HG02623 (cell line): Measurements from ENCODE around the gene NOTCH2.
"Not testable (repeated sequence)": the region's sequence is repeated elsewhere in the genome, so short reads cannot be mapped to it uniquely, and the experiment has no call there.

Experiments used
- ATAC-seq: cut with Tn5 transposase; IDR thresholded peaks from one replicate; pipeline ENCODE4 v1.9.1; 2021; ENCODE audit warnings: moderate library complexity; ENCODE audit not compliant: unreplicated experiment

The NOTCH2 gene

GRCh38 chr1:120069920-120070214 is 405 bp upstream of the NOTCH2 start:
- ATAC-seq, result not testable (repeated sequence)

- not testable (repeated sequence) for ATAC-seq
Observed at GRCh38 chr1:120068683-120069066, 787 bp downstream of the NOTCH2 start.

- not testable (repeated sequence) for ATAC-seq
Observed at GRCh38 chr1:120048208-120048607, 21.3 kb downstream of the NOTCH2 start.

GRCh38 chr1:120041771-120042170 is 27.7 kb downstream of the NOTCH2 start:
- ATAC-seq, result not testable (repeated sequence)

GRCh38 chr1:120032253-120032652 is 37.2 kb downstream of the NOTCH2 start:
- ATAC-seq, result not testable (repeated sequence)

- ATAC-seq, result not testable (repeated sequence)
Observed at GRCh38 chr1:120023791-120024190, 45.7 kb downstream of the NOTCH2 start.

- not testable (repeated sequence) for ATAC-seq
Observed at GRCh38 chr1:120014978-120015377, 54.5 kb downstream of the NOTCH2 start.

- ATAC-seq, result not testable (repeated sequence)
Observed at GRCh38 chr1:120008320-120008719, 61.1 kb downstream of the NOTCH2 start.

- not testable (repeated sequence) for ATAC-seq
Observed at GRCh38 chr1:120007850-120008249, 61.6 kb downstream of the NOTCH2 start.

- not testable (repeated sequence) for ATAC-seq
Observed at GRCh38 chr1:120001035-120001434, 68.4 kb downstream of the NOTCH2 start.

GRCh38 chr1:119996731-119997312 is 72.6 kb downstream of the NOTCH2 start:
- not testable (repeated sequence) for ATAC-seq

- not testable (repeated sequence) for ATAC-seq
Observed at GRCh38 chr1:119995975-119996374, 73.5 kb downstream of the NOTCH2 start.

- ATAC-seq, result no peak
Observed at GRCh38 chr1:119988306-119989062, 81.0 kb downstream of the NOTCH2 start.

- ATAC-seq, result no peak
Observed at GRCh38 chr1:119987686-119988085, 81.8 kb downstream of the NOTCH2 start.

- no peak for ATAC-seq
Observed at GRCh38 chr1:119987112-119987511, 82.3 kb downstream of the NOTCH2 start.

- no peak for ATAC-seq
Observed at GRCh38 chr1:119986007-119986497, 83.4 kb downstream of the NOTCH2 start.

- ATAC-seq, result no peak
Observed at GRCh38 chr1:119984771-119985170, 84.7 kb downstream of the NOTCH2 start.

GRCh38 chr1:119981986-119982815 is 87.3 kb downstream of the NOTCH2 start:
- ATAC-seq, result no peak

- ATAC-seq, result no peak
Observed at GRCh38 chr1:119981496-119981895, 88.0 kb downstream of the NOTCH2 start.

- no peak for ATAC-seq
Observed at GRCh38 chr1:119978018-119978505, 91.4 kb downstream of the NOTCH2 start.

GRCh38 chr1:119977113-119977736 is 92.2 kb downstream of the NOTCH2 start:
- ATAC-seq, result not testable (repeated sequence)
